ENCODE data around the gene DLX1.
"Not testable (repeated sequence)": the region's sequence is repeated elsewhere in the genome, so short reads cannot be mapped to it uniquely, and the experiment has no call there.

DLX1 gene

GRCh38 chr2:172085460-172086159 lies at the start of gene DLX1:
Gene DLX1, plus strand, starts transcription at chr2:172085507. Its CDS starts 171 bp downstream, at chr2:172085678.
- no peak for DNase-seq (ENCODE audit: low read depth, low spot score)

- no peak for DNase-seq (ENCODE audit: low read depth, low spot score)
These were observed 47.2 kb upstream of the DLX1 start for GRCh38 chr2:172038121-172038520.

GRCh38 chr2:172038604-172039003 lies 46.7 kb upstream of the DLX1 start:
- DNase-seq (ENCODE audit: low read depth, low spot score): no peak

- no peak for DNase-seq (ENCODE audit: low read depth, low spot score)
These were observed 46.1 kb upstream of the DLX1 start for GRCh38 chr2:172039011-172039704.

- DNase-seq (ENCODE audit: low read depth, low spot score): no peak
These were observed 45.0 kb upstream of the DLX1 start for GRCh38 chr2:172040311-172040710.

GRCh38 chr2:172046080-172046678 lies 39.1 kb upstream of the DLX1 start:
- no peak for DNase-seq (ENCODE audit: low read depth, low spot score)

- DNase-seq (ENCODE audit: low read depth, low spot score): no peak
These were observed 38.3 kb upstream of the DLX1 start for GRCh38 chr2:172046866-172047565.

GRCh38 chr2:172047566-172048507 lies 37.5 kb upstream of the DLX1 start:
- DNase-seq (ENCODE audit: low read depth, low spot score): no peak

GRCh38 chr2:172048508-172049503 lies 36.5 kb upstream of the DLX1 start:
- no peak for DNase-seq (ENCODE audit: low read depth, low spot score)

GRCh38 chr2:172049567-172050120 lies 35.7 kb upstream of the DLX1 start:
- no peak for DNase-seq (ENCODE audit: low read depth, low spot score)

- DNase-seq (ENCODE audit: low read depth, low spot score): no peak
These were observed 34.7 kb upstream of the DLX1 start for GRCh38 chr2:172050479-172051125.

GRCh38 chr2:172052000-172052983 lies 33.0 kb upstream of the DLX1 start:
- DNase-seq (ENCODE audit: low read depth, low spot score): no peak

- no peak for DNase-seq (ENCODE audit: low read depth, low spot score)
These were observed 31.8 kb upstream of the DLX1 start for GRCh38 chr2:172053486-172053885.

- DNase-seq (ENCODE audit: low read depth, low spot score): no peak
These were observed 29.0 kb upstream of the DLX1 start for GRCh38 chr2:172056293-172056692.

GRCh38 chr2:172058660-172059059 lies 26.6 kb upstream of the DLX1 start:
- no peak for DNase-seq (ENCODE audit: low read depth, low spot score)

- not testable (repeated sequence) for DNase-seq (ENCODE audit: low read depth, low spot score)
These were observed 25.2 kb upstream of the DLX1 start for GRCh38 chr2:172060118-172060517.

GRCh38 chr2:172062402-172063004 lies 22.8 kb upstream of the DLX1 start:
- DNase-seq (ENCODE audit: low read depth, low spot score): no peak

All from activated CD4-positive, CD25-positive, alpha-beta regulatory T cell treated with anti-CD3 and anti-CD28 coated beads, Interleukin-2, amount 50 U/mL, for 16 hours (primary cell).